Putamen (tissue), 1 donor: ENCODE measurements around the gene SCGB1C2.
"Not testable (repeated sequence)": the region's sequence is repeated elsewhere in the genome, so short reads cannot be mapped to it uniquely, and the experiment has no call there.

Experiments used
- DNase-seq: peaks from one replicate; pipeline ENCODE4 v3.0.0-alpha.2; 2016; ENCODE audit warnings: low spot score

Gene SCGB1C2

DNA sequence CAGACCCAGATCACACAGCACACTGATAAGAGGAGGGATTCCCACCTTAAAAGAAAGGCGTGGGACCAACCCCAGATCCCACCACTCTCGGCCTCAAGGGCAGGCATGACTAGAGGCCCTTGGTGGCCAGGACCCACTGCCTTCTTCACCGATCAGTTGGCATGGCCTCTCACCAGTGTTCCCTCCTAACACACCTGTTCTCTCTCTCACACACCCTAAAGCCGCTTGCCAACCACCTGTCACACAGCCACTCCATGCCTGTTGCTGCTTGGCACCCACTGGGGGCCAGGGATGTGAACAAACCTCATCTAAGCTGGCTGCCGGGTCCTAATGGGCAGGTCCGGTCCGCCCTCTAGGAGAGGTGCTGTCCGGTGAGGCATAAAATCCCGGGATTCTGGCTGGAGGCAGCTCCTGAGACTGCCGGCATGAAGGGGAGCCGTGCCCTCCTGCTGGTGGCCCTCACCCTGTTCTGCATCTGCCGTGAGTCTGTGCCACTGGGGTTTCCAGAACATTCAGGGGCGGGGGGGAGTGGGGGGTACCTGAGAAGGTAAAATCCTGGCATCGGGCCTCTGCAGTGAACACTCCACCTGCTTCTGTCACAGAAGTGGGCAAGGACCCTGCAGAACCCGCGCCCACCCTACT, at the start of gene SCGB1C2:
Gene SCGB1C2, plus strand, starts transcription at position 404 of the 642 bp plus-strand sequence. Its CDS starts 22 bp downstream, at position 426.
- DNase-seq: not testable (repeated sequence)

DNA sequence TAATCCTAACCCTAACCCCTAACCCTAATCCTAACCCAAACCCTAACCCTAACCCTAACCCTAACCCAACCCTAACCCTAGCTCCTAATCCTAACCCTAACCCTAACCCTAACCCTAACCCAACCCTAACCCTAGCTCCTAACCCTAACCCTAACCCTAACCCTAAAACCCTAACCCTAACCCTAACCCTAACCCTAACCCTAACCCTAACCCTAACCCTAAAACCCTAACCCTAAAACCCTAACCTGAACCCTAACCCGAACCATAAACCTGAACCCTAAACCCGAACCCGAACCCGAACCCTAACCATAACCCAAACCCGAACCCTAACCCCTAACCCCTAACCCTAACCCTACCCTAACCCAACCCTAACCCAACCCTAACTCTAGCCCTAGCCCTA, 24.3 kb upstream of the SCGB1C2 start:
- DNase-seq: not testable (repeated sequence)

DNA sequence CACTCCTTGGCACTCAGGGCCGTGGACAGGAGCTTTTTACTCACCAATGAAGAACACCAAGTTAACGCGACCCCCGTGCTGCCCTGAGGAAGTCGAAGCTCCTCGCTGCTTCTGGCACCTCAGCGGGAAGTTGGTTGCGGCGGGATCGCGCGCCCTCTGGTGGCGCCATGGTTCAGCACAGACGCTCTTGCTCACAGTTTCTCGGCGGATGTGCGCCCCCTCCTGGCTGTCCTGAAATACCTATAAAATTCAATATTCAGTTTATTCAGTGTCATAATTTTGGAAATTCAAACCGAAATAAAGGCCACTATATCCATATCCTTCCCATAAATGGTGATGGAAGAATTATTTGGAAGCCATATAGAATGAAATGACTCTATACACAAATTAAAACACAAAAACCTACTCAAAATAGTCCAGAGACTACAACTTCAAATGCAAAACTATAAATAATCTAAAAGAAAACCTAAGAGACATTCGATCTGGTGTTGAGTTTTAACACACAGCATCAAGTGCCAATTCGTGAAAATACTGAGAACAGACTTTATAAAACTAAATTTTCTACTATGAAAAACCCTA, 18.9 kb upstream of the SCGB1C2 start:
- not testable (repeated sequence) for DNase-seq

DNA sequence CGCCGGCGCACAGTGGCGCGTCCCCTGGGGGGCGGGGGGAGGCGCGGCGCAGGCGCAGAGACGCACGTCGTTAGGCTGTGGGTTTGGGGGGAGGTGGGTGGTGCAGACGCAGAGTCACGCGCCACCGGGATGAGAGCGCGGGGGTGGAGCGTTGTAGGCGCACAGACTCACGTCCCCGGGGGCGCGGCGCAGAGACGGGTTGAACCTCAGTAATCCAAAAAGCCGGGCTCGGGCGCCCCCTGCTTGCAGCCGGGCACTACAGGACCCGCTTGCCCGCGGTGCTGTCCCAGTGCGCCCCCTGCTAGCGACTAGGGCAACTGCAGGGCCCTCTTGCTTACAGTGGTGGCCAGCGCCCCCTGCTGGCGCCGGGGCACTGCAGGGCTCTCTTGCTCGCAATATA, 3.4 kb upstream of the SCGB1C2 start:
- not testable (repeated sequence) for DNase-seq

DNA sequence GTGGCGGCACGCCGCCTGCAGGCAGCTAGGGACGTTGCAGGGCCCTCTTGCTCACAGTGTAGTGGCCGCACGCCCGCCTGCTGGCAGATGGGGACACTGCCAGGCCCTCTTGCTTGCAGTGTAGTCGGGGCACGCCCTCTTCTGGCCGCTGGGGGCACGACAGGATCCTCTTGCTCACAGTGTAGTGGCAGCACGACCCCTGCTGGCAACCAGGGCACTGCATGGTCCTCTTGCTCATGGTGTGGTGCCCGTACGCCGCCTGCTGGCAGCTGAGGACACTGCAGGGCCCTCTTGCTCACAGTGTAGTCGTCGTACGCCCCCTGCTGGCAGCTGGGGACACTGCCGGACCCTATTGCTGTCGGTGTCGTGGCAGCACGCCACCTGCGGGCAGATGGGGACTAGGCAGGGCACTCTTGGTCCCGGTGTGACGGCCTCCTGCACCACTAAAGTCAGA, 3.0 kb upstream of the SCGB1C2 start:
- not testable (repeated sequence) for DNase-seq

DNA sequence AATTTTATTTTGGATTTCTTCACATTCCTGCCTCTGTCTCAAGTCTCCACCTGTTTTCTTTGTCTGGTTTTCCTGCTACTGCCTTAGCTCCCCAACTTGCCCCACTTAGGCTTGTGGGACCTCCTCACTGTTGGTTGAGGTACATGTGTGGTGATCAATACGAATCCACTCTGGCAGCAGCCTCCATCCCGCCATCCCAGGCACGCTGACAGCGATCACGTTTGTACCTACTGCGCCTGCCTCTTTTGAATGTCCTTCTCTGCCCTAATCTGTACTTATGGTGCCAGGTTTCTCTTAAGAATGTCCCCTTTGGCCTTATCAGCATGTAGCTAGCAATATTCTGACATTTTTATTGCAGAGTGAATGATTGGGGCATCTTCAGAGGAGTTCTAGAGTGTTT, 2.3 kb upstream of the SCGB1C2 start:
- not testable (repeated sequence) for DNase-seq

DNA sequence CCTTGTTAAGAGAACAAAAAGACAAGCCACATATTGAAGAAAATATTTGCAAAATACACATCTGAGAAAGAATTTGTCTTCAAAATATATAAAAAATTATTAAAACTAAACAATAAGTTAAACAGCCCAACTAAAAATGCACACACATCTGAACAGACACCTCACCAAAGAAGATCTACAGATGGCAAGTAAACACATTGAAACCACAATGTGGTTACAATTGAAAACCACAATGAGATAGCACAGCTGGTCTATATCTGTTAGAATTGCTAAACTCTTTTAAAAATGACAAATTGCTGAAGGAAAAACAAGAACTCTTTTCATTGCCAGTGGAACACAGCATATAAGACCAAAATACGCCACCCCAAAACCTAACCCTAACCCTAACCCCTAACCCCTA, 1.5 kb upstream of the SCGB1C2 start:
- DNase-seq: not testable (repeated sequence)

DNA sequence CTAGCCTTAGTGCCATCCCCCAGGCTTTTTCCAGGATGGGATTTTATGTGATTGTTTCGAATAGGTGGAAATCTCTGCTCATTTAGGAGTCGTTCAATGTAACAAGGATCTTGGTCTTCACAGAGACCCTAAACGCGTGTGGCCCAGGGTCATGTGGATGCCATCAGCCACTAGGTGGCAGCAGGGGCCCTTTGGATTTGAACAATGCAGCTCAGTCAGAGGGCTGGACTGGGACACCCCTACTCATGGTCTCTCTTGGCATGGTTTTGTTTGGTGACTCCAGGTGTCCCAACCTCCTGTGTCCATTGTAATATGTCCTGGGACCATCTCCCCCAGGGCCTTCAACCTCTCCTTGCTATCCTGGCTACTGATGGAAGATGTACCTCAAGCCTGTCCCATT, 838 bp upstream of the SCGB1C2 start:
- not testable (repeated sequence) for DNase-seq

DNA sequence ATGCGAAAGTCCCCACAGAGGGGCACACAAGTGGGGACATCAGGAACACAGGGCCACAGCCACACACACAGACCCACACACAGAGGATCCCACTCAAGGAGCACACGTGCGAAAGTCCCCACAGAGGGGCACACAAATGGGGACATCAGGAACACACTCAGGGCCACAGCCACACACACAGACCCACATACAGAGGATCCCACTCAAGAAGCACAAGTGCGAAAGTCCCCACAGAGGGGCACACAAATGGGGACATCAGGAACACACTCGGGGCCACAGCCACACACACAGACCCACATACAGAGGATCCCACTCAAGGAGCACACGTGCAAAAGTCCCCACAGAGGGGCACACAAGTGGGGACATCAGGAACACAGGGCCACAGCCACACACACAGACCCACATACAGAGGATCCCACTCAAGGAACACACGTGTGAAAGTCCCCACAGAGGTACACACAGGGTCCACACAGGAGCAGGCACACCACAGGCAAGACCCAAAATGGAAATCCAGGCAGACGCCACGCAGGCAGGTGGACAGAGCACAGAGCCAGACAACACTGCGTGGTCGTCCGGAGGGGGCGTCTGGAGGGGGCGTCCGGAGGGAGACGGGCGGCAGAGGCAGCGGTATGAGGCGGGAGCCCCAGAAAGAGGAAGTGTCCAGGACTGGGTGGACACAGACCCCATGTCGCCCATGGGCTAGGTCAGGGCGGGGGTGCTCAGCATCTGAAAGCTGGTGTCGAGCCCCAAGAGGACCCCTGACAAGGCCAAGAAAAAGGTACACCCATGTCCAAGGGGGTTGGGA, 2.2 kb downstream of the SCGB1C2 start:
- DNase-seq: not testable (repeated sequence)

DNA sequence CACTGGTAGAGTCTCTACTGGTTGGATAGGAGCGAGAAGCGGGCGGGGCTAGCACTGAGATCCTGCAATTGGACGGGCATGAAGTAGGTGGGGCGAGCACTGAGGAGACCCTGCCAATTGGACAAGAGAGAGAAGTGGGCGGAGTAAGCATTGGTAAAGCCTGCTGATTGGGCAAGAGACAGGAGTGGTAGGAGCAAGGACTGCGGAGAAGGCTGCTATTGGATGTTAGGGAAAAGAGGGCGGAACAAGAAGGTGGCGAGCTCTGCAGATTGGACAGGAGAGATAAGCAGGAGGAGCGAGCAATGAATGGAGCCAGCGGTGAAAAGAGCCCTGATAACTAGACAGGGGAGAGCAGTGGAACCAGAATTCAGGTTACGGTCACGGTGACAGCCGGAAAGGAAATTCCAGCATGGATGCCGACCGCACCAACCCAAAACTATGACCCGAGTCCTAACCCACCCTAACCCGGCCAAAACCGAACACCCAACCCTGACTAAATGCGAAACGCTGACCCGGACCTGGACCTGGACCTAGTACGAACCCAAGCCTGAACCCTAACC, 4.8 kb downstream of the SCGB1C2 start:
- no peak for DNase-seq

DNA sequence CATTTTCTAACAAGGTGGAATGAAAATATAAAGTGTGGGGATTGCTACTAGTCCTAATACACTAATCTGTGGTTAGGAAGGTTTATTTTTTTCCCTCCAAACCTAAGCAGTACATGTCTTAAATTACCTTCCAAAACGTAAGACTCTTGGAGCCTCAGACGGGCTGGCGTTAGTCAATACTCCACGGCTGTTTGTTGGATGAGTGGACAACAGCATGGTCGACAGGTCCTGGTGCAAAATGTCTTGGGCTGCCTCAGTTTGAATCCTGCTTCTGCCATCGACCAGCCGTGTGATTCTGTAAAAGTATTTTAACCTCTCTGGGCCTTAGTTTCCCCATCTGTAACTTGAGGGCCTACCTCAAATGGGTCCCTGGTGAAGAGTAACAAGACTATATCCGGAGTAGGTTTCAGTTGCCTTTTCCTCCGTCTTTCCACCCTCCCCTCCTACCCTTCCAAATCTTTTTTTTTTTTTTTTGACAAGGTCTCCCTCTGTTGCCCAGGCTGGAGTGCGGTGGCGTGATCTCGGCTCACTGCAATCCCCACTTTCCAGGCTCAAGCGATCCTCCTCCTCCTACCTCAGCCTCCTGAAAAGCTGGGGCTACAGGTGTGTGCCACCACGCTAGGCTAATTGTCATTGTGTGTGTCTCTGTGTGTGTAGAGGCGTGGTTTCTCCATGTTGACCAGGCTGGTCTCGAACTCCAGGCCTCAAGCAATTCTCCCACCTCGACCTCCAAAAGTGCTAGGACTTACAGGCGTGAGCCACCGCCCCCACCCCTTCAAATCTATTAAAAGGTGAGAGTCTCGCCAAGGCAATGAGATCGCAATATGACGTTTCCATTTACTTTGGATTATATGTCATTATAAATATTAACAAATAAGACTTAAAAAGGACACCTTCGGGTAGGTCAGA, 5.8 kb downstream of the SCGB1C2 start:
- no peak for DNase-seq

DNA sequence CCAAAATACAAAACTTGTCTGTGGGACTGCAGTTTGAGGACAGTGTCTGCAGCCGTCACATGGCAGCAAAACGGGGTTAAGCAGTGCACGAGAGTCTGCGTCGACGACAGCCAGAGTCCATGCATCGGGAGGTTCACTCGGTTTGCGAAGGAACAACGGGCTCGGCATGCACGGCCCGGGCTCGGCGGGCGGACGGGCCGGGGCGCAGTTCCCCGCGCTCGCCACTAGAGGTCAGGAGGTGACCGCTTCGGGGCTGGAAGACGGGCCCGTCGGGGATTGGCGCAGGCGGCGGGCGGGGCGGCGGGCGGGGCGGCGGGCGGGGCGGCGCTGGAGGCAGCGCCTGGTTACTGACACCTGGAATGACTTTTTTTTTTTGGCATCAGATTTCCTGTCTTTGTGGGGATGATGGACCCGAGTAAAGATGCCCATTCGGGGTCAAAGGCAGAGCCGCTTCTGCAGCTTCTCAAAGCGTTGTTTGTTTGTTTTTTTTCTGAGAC, 6.5 kb downstream of the SCGB1C2 start:
- peak; percentile 48 for DNase-seq

DNA sequence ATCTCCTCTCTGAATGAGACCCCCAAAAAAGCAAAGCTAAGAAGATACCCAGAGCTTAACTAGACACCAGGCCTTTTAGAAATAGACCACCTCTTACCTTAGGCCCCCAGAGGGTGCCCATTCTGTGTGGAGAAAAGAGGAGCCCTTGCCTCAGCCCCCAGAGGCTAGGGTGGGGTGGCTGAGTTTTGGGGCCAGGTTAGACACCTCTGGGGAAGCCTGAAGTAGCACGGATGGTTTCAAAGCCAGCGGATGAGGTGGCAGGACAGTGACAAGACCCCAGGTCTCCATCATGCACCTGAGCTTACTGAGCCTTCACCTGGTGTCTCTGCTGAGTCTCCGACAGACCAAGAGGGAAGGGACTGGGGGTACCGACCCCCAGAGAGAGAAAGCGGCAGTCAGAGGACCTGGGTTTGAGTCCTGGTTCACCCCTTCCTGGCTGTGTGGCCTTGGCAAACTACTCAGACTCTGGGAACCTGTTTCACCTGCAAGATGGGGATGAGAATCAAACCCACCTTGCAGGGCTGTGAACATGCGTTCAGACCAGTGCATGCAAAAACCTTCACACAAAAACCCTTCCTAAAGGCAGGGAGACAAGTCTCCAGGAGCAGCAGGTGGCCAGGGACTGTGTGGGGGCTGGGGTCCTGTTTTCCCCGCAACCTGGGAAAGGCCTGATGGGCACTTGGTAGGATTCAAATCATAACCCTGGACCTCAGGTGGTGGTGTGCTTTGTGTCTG, 7.7 kb downstream of the SCGB1C2 start:
- DNase-seq: no peak

DNA sequence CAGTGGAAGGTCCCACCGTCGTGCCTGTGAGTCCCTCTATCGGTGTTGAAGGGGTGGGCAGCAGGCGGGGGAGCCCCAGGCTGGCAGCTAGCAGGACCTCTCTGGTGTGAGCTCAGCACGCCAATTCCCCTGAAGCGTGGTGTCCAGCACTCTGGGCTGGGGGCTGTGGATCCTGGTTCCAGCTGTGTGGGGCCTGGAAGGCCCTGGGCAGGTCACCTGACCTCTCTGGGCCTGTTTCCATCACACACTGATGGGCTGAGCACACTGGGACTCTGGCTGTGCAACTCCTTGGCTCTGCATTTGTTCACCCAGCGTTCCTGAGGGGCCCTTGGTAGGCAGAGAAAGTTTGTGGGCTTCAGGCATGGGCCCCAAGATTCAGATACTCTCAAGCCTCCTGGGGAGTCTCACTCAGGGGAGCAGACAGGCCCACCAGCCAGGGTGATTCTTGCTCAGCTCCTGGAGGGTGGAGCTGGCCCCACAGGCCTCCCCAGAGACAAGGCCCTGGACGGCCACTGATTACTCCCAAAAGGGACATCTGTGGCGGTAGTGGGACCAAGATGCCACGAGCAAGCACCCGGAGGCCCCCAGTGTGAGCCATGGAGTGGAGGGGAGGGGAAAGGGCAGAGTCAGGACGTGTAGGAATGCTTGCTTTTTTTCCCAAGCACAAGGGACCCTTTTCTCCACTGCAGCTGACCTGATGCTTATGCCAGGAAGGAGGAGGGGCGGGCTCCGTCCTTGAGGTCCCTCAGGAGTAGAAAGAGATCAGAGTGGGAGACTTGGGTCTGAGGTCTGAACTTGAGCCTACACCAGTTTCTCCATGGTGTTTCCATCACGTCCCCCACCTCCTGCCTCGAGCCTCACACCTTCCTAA, 8.5 kb downstream of the SCGB1C2 start:
- no peak for DNase-seq

DNA sequence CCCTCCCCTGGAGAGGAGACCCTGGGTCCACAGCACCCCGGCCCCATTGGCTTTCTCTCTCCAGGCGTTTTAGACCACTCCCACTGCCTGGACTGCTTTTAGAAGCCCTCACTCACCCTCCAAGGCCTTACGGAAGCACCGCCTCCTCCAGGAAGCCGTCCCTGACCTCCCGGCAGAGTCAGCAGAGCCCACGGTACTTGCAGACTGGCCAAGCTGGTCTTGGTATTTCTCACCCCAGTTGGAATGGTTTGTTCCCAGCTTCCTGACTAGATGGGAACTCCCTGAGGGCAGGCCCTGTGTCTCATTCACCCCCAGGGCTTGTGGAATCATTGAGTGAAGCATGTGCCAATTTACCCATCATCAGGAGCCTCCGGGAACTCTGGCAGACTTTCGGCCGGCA, 9.2 kb downstream of the SCGB1C2 start:
- DNase-seq: no peak

DNA sequence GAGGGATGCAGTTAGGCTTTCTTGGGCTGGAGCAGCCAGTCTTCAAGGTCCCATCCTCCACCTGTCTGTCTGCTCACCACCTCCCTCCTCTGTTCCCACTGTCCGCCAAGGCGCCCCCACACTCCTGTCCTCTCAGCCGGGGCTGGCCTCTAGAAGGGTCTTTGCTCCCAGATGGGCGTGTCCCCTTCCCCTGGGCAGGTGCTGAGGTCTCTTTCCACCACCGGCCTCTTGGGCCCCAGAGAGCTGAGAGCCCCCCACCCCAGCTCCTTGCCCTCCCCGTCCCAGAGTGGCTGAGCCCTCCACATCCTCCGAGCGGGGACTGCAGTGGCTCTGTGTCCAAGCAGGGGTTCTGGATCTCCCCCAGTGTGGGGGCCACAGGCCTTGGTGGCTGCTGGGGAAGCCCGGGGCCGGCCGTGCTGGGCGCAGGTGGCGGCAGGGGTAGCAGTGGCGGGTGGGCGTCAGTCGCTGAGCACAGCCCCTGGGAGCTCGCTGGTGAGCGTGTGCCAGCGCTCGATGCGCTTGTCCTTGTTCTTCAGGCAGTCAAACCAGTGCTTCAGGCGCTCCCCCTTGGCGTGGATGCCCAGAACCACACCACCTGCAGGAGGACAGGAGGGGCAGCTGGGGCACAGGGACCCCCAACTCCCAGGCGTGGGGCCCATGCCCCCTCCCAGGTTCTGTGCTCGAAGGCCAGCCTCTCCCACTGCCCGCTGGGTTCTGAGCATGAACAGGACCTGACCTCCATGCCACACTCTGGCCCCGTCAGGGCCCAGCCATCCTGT, 9.8 kb downstream of the SCGB1C2 start:
- no peak for DNase-seq

DNA sequence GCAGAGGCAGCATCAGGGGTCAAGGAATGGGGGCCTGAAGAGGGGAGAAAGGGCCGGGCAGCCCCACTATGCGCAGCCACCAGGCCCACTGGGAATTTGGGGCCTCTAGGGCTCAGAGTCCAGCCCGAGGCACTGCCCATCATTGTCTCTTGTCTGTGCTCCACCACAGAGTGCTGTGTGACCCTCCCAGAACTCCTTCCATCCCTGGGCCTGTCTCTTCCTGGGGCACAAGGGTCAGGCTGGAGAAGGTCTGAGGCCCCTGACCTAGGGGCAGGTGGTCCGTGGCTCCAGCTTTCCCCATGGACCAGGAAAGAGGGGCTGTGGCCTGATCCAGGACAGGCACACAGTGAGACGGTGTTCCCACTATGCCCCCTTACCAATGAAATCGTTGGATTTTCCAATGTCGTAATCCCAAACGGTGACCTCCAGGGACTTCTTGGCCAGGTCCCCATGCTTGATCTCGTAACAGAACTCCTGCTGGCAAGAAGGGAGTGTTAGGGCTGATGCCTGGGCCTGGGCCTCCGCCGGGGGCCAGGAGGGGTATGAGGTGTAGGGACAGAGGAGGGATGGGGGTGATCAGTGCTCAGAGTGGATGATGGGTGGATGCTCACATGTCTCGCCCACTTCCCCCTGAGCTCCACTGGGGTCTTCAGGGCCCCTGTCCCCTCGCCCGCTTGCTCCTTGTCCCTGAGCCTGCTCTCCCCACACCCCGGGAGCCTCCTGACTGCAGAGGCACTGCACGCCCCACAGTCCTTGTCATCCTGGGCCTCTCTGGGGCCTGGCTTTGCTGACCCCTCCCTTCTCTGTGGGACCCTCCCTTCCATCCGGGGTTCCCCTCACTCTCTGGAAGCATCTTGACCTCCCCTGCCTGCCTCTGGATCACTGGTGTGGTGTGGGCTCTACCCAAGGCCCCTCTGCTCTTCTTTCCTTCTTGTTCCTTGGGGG, 10.7 kb downstream of the SCGB1C2 start:
- DNase-seq: no peak

DNA sequence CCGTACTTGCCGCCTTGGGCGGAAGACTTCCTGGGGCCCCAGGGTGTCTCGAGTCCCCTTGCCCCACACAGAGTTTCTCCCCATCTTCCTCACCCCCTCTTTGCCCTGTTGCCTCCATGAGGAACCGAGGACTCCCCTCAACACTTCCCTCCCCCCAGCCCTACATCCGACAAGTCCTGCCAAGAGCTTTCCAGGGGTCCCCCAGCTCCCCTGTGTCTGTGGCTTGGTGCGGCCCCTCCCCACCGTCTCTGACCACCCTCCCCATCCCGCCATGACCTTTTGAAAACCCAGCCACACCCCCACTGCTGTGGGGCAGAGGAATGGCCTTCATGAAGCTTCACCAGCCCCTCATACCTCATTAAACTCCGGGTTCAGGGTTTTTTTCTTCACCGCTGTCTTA, 11.4 kb downstream of the SCGB1C2 start:
- no peak for DNase-seq
